ENCODE results near the gene CD74.

Gene CD74

GRCh38 chr5:150397782-150398721, 14.7 kb downstream of the CD74 start:
- DNase-seq (ENCODE audit: low read depth in 2 of 2, low spot score in 1 of 2) = no peak

- DNase-seq (ENCODE audit: low read depth in 2 of 2, low spot score in 1 of 2) = no peak
Observed at GRCh38 chr5:150397146-150397781, 15.4 kb downstream of the CD74 start.

GRCh38 chr5:150396267-150396666, 16.4 kb downstream of the CD74 start:
- DNase-seq (ENCODE audit: low read depth in 2 of 2, low spot score in 1 of 2) = no peak

GRCh38 chr5:150395688-150395975, 17.1 kb downstream of the CD74 start:
- DNase-seq (ENCODE audit: low read depth in 2 of 2, low spot score in 1 of 2) = no peak

- DNase-seq (ENCODE audit: low read depth in 2 of 2, low spot score in 1 of 2) = no peak
Observed at GRCh38 chr5:150394912-150395687, 17.6 kb downstream of the CD74 start.

GRCh38 chr5:150394131-150394530, 18.6 kb downstream of the CD74 start:
- no peak for DNase-seq (ENCODE audit: low read depth in 2 of 2, low spot score in 1 of 2)

- no peak for DNase-seq (ENCODE audit: low read depth in 2 of 2, low spot score in 1 of 2)
Observed at GRCh38 chr5:150393096-150393645, 19.5 kb downstream of the CD74 start.

GRCh38 chr5:150392680-150393079, 20.0 kb downstream of the CD74 start:
- no peak for DNase-seq (ENCODE audit: low read depth in 2 of 2, low spot score in 1 of 2)

GRCh38 chr5:150391986-150392385, 20.7 kb downstream of the CD74 start:
- no peak for DNase-seq (ENCODE audit: low read depth in 2 of 2, low spot score in 1 of 2)

GRCh38 chr5:150391064-150391834, 21.5 kb downstream of the CD74 start:
- DNase-seq (ENCODE audit: low read depth in 2 of 2, low spot score in 1 of 2) = no peak

- no peak for DNase-seq (ENCODE audit: low read depth in 2 of 2, low spot score in 1 of 2)
Observed at GRCh38 chr5:150389531-150390266, 23.0 kb downstream of the CD74 start.

- DNase-seq (ENCODE audit: low read depth in 2 of 2, low spot score in 1 of 2) = no peak
Observed at GRCh38 chr5:150386024-150386855, 26.5 kb downstream of the CD74 start.

- DNase-seq (ENCODE audit: low read depth in 2 of 2, low spot score in 1 of 2) = no peak
Observed at GRCh38 chr5:150384701-150385100, 28.0 kb downstream of the CD74 start.

- DNase-seq (ENCODE audit: low read depth in 2 of 2, low spot score in 1 of 2) = no peak
Observed at GRCh38 chr5:150377964-150378694, 34.6 kb downstream of the CD74 start.

- DNase-seq (ENCODE audit: low read depth in 2 of 2, low spot score in 1 of 2) = no peak
Observed at GRCh38 chr5:150376799-150377771, 35.6 kb downstream of the CD74 start.

- DNase-seq (ENCODE audit: low read depth in 2 of 2, low spot score in 1 of 2) = no peak
Observed at GRCh38 chr5:150374651-150375050, 38.1 kb downstream of the CD74 start.

- no peak for DNase-seq (ENCODE audit: low read depth in 2 of 2, low spot score in 1 of 2)
Observed at GRCh38 chr5:150372639-150373038, 40.1 kb downstream of the CD74 start.
